Measurements from ENCODE around the gene CAPN9. TPM values are rescaled to one million over a fixed set of nuclear protein-coding genes. Genes with fewer than 3 reads are reported as not detected.

The CAPN9 gene
- total RNA-seq, 2 experiments from 2014 or later = not detected

GRCh38 chr1:230707732-230708630, 39.2 kb upstream of the CAPN9 start:
- POLR2A ChIA-PET = no interaction called here
- no peak overlapping the region for H3K4me3 Mint-ChIP-seq

GRCh38 chr1:230708631-230709580, 38.3 kb upstream of the CAPN9 start:
- intact Hi-C loops (cut with micrococcal nuclease) = no loop called here
- ChIA-PET POLR2A (no interaction called here), CTCF (no interaction called here)
- H3K4me1 Mint-ChIP-seq (ENCODE audit: low read depth) = peaks cover 3% of the 10 kb centered on the region
- TF ChIP-seq, protein P1, sequence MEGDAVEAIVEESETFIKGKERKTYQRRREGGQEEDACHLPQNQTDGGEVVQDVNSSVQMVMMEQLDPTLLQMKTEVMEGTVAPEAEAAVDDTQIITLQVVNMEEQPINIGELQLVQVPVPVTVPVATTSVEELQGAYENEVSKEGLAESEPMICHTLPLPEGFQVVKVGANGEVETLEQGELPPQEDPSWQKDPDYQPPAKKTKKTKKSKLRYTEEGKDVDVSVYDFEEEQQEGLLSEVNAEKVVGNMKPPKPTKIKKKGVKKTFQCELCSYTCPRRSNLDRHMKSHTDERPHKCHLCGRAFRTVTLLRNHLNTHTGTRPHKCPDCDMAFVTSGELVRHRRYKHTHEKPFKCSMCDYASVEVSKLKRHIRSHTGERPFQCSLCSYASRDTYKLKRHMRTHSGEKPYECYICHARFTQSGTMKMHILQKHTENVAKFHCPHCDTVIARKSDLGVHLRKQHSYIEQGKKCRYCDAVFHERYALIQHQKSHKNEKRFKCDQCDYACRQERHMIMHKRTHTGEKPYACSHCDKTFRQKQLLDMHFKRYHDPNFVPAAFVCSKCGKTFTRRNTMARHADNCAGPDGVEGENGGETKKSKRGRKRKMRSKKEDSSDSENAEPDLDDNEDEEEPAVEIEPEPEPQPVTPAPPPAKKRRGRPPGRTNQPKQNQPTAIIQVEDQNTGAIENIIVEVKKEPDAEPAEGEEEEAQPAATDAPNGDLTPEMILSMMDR (IDR thresholded peaks at IDR 0.05) = no peak
- ATAC-seq = no peak
- H3K27ac Mint-ChIP-seq = no peak overlapping the region
- no peak for DNase-seq
- H3K4me3 Mint-ChIP-seq = no peak overlapping the region
- H3K36me3 Mint-ChIP-seq (ENCODE audit: low read depth) = no peaks in the 10 kb centered on the region
- no peaks in the 10 kb centered on the region for H3K9me3 Mint-ChIP-seq
- H3K27me3 Mint-ChIP-seq = peaks cover 7% of the 10 kb centered on the region

More at GRCh38 chr1:230707732-230708630, 39.2 kb upstream of the CAPN9 start:
- intact Hi-C loops (cut with micrococcal nuclease) = no loop called here
- ATAC-seq = no peak
- no peaks in the 10 kb centered on the region for H3K9me3 Mint-ChIP-seq
- no peak overlapping the region for H3K27ac Mint-ChIP-seq
- TF ChIP-seq, protein P1 (IDR thresholded peaks at IDR 0.05) = no peak
- CTCF ChIA-PET = no interaction called here
- peaks cover 7% of the 10 kb centered on the region for H3K27me3 Mint-ChIP-seq
- H3K36me3 Mint-ChIP-seq (ENCODE audit: low read depth) = no peaks in the 10 kb centered on the region
- peaks cover 3% of the 10 kb centered on the region for H3K4me1 Mint-ChIP-seq (ENCODE audit: low read depth)
- no peak for DNase-seq

- intact Hi-C loops (cut with micrococcal nuclease) = no loop called here
- H3K4me1 Mint-ChIP-seq (ENCODE audit: low read depth) = peaks cover 3% of the 10 kb centered on the region
- ATAC-seq (no peak), DNase-seq (no peak)
- POLR2A ChIA-PET = no interaction called here
- H3K27me3 Mint-ChIP-seq = peaks cover 9% of the 10 kb centered on the region
- H3K4me3 Mint-ChIP-seq = no peak overlapping the region
- no peaks in the 10 kb centered on the region for H3K9me3 Mint-ChIP-seq
- TF ChIP-seq, protein P1 (IDR thresholded peaks at IDR 0.05) = no peak
- H3K36me3 Mint-ChIP-seq (ENCODE audit: low read depth) = no peaks in the 10 kb centered on the region
- no peak overlapping the region for H3K27ac Mint-ChIP-seq
- CTCF ChIA-PET = no interaction called here
Observed at GRCh38 chr1:230709619-230710542, 37.3 kb upstream of the CAPN9 start.

DNA sequence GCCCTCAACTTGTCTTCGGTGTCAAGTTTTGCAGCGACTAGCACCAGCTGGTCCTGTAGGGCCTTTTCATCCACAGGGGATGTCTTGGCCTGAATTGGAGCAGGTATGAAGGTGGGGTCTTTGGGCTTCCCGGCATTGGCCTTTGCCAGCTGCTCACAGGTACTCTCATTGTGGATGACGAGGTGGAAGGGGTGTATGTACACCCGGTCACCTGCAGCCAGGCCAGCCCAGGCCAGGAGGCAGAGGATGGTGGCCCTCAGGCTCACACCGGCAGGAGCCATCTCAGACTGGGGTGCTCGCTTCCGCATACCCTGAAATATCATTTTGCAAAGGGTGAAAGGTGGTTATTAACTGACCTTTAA, 36.7 kb upstream of the CAPN9 start:
- ChIA-PET POLR2A (no interaction called here), CTCF (no interaction called here)
- no peak for ATAC-seq
- intact Hi-C loops (cut with micrococcal nuclease) = no loop called here
- Mint-ChIP-seq H3K4me3 (no peak overlapping the region), H3K27ac (no peak overlapping the region), H3K9me3 (no peaks in the 10 kb centered on the region), H3K27me3 (peaks cover 8% of the 10 kb centered on the region), H3K4me1 (ENCODE audit: low read depth) (peaks cover 3% of the 10 kb centered on the region), H3K36me3 (ENCODE audit: low read depth) (no peaks in the 10 kb centered on the region)
- DNase-seq = no peak
- TF ChIP-seq, protein P1 (IDR thresholded peaks at IDR 0.05) = no peak

Data from activated CD8-positive, alpha-beta T cell treated with anti-CD3 and anti-CD28 coated beads for 36 hours (primary cell).